ENCODE data around the gene PPM1L. TPM values are rescaled to one million over a fixed set of nuclear protein-coding genes. Genes with fewer than 3 reads are reported as not detected.
"Not testable (repeated sequence)": the region's sequence is repeated elsewhere in the genome, so short reads cannot be mapped to it uniquely, and the experiment has no call there.

Gene PPM1L
- total RNA-seq, 1 donor from 2014 or later = 14.1 TPM

- H3K36me3 ChIP-seq (ENCODE audit: control insufficient read depth in 3 of 3, insufficient read depth in 3 of 3, low read length in 3 of 3) = no peaks in the 10 kb centered on the region
- H3K27me3 ChIP-seq (ENCODE audit: control insufficient read depth in 3 of 3, insufficient read depth in 3 of 3, low read length in 3 of 3) = no peaks in the 10 kb centered on the region
Observed at GRCh38 chr3:161031134-161031533, 275.1 kb downstream of the PPM1L start.

GRCh38 chr3:161034913-161035550 is 279.0 kb downstream of the PPM1L start:
- H3K4me1 ChIP-seq (ENCODE audit: control insufficient read depth in 3 of 3, insufficient read depth in 3 of 3, low read length in 3 of 3); H3K4me3 ChIP-seq (ENCODE audit: low read length in 3 of 3); H3K9me3 ChIP-seq (ENCODE audit: control insufficient read depth in 3 of 3, low read length in 3 of 3); H3K9ac ChIP-seq (ENCODE audit: low read depth in 1 of 3, low read length in 3 of 3); H3K27ac ChIP-seq (ENCODE audit: low read depth, low read length); H3K36me3 ChIP-seq (ENCODE audit: control insufficient read depth in 3 of 3, insufficient read depth in 3 of 3, low read length in 3 of 3); H3K27me3 ChIP-seq (ENCODE audit: control insufficient read depth in 3 of 3, insufficient read depth in 3 of 3, low read length in 3 of 3): not testable (repeated sequence)

More at GRCh38 chr3:161031134-161031533, 275.1 kb downstream of the PPM1L start:
- H3K4me1 ChIP-seq (ENCODE audit: control insufficient read depth in 3 of 3, insufficient read depth in 3 of 3, low read length in 3 of 3) = peaks cover 0 to 4% (median 2%) of the 10 kb centered on the region in 3 donors
- H3K9ac ChIP-seq (ENCODE audit: low read depth in 1 of 3, low read length in 3 of 3) = no peak overlapping the region
- no peaks in the 10 kb centered on the region for H3K9me3 ChIP-seq (ENCODE audit: control insufficient read depth in 3 of 3, low read length in 3 of 3)
- no peak overlapping the region for H3K4me3 ChIP-seq (ENCODE audit: low read length in 3 of 3)
- no peak overlapping the region for H3K27ac ChIP-seq (ENCODE audit: low read depth, low read length)

GRCh38 chr3:161035711-161036110 is 279.7 kb downstream of the PPM1L start:
- no peak overlapping the region for H3K4me3 ChIP-seq (ENCODE audit: low read length in 3 of 3)
- H3K4me1 ChIP-seq (ENCODE audit: control insufficient read depth in 3 of 3, insufficient read depth in 3 of 3, low read length in 3 of 3) = no peaks in the 10 kb centered on the region
- H3K9me3 ChIP-seq (ENCODE audit: control insufficient read depth in 3 of 3, low read length in 3 of 3) = no peaks in the 10 kb centered on the region
- H3K9ac ChIP-seq (ENCODE audit: low read depth in 1 of 3, low read length in 3 of 3) = no peak overlapping the region
- no peaks in the 10 kb centered on the region for H3K27me3 ChIP-seq (ENCODE audit: control insufficient read depth in 3 of 3, insufficient read depth in 3 of 3, low read length in 3 of 3)
- no peaks in the 10 kb centered on the region for H3K36me3 ChIP-seq (ENCODE audit: control insufficient read depth in 3 of 3, insufficient read depth in 3 of 3, low read length in 3 of 3)
- H3K27ac ChIP-seq (ENCODE audit: low read depth, low read length) = no peak overlapping the region

GRCh38 chr3:161038725-161039124 is 282.7 kb downstream of the PPM1L start:
- Histone ChIP-seq H3K27ac (ENCODE audit: low read depth, low read length) (no peak overlapping the region), H3K36me3 (ENCODE audit: control insufficient read depth in 3 of 3, insufficient read depth in 3 of 3, low read length in 3 of 3) (no peaks in the 10 kb centered on the region), H3K9ac (ENCODE audit: low read depth in 1 of 3, low read length in 3 of 3) (no peak overlapping the region), H3K4me3 (ENCODE audit: low read length in 3 of 3) (no peak overlapping the region), H3K27me3 (ENCODE audit: control insufficient read depth in 3 of 3, insufficient read depth in 3 of 3, low read length in 3 of 3) (no peaks in the 10 kb centered on the region), H3K9me3 (ENCODE audit: control insufficient read depth in 3 of 3, low read length in 3 of 3) (no peaks in the 10 kb centered on the region), H3K4me1 (ENCODE audit: control insufficient read depth in 3 of 3, insufficient read depth in 3 of 3, low read length in 3 of 3) (no peaks in the 10 kb centered on the region)

- no peaks in the 10 kb centered on the region for H3K4me1 ChIP-seq (ENCODE audit: control insufficient read depth in 3 of 3, insufficient read depth in 3 of 3, low read length in 3 of 3)
- H3K27me3 ChIP-seq (ENCODE audit: control insufficient read depth in 3 of 3, insufficient read depth in 3 of 3, low read length in 3 of 3) = no peaks in the 10 kb centered on the region
- no peaks in the 10 kb centered on the region for H3K9me3 ChIP-seq (ENCODE audit: control insufficient read depth in 3 of 3, low read length in 3 of 3)
- H3K9ac ChIP-seq (ENCODE audit: low read depth in 1 of 3, low read length in 3 of 3) = no peak overlapping the region
- no peak overlapping the region for H3K27ac ChIP-seq (ENCODE audit: low read depth, low read length)
- H3K4me3 ChIP-seq (ENCODE audit: low read length in 3 of 3) = no peak overlapping the region
- H3K36me3 ChIP-seq (ENCODE audit: control insufficient read depth in 3 of 3, insufficient read depth in 3 of 3, low read length in 3 of 3) = no peaks in the 10 kb centered on the region
Observed at GRCh38 chr3:161042023-161042501, 286.0 kb downstream of the PPM1L start.

- no peaks in the 10 kb centered on the region for H3K36me3 ChIP-seq (ENCODE audit: control insufficient read depth in 3 of 3, insufficient read depth in 3 of 3, low read length in 3 of 3)
- no peaks in the 10 kb centered on the region for H3K9me3 ChIP-seq (ENCODE audit: control insufficient read depth in 3 of 3, low read length in 3 of 3)
- no peaks in the 10 kb centered on the region for H3K27me3 ChIP-seq (ENCODE audit: control insufficient read depth in 3 of 3, insufficient read depth in 3 of 3, low read length in 3 of 3)
- no peak overlapping the region for H3K4me3 ChIP-seq (ENCODE audit: low read length in 3 of 3)
- H3K9ac ChIP-seq (ENCODE audit: low read depth in 1 of 3, low read length in 3 of 3) = no peak overlapping the region
- no peak overlapping the region for H3K27ac ChIP-seq (ENCODE audit: low read depth, low read length)
- H3K4me1 ChIP-seq (ENCODE audit: control insufficient read depth in 3 of 3, insufficient read depth in 3 of 3, low read length in 3 of 3) = no peaks in the 10 kb centered on the region
Observed at GRCh38 chr3:161043336-161044035, 287.5 kb downstream of the PPM1L start.

- Histone ChIP-seq H3K27ac (ENCODE audit: low read depth, low read length) (no peak overlapping the region), H3K36me3 (ENCODE audit: control insufficient read depth in 3 of 3, insufficient read depth in 3 of 3, low read length in 3 of 3) (no peaks in the 10 kb centered on the region), H3K9ac (ENCODE audit: low read depth in 1 of 3, low read length in 3 of 3) (no peak overlapping the region), H3K4me1 (ENCODE audit: control insufficient read depth in 3 of 3, insufficient read depth in 3 of 3, low read length in 3 of 3) (no peaks in the 10 kb centered on the region), H3K27me3 (ENCODE audit: control insufficient read depth in 3 of 3, insufficient read depth in 3 of 3, low read length in 3 of 3) (no peaks in the 10 kb centered on the region), H3K4me3 (ENCODE audit: low read length in 3 of 3) (no peak overlapping the region), H3K9me3 (ENCODE audit: control insufficient read depth in 3 of 3, low read length in 3 of 3) (no peaks in the 10 kb centered on the region)
Observed at GRCh38 chr3:161049683-161050248, 293.7 kb downstream of the PPM1L start.

- H3K27ac ChIP-seq (ENCODE audit: low read depth, low read length) = no peak overlapping the region
- no peaks in the 10 kb centered on the region for H3K36me3 ChIP-seq (ENCODE audit: control insufficient read depth in 3 of 3, insufficient read depth in 3 of 3, low read length in 3 of 3)
- H3K4me1 ChIP-seq (ENCODE audit: control insufficient read depth in 3 of 3, insufficient read depth in 3 of 3, low read length in 3 of 3) = no peaks in the 10 kb centered on the region
- H3K9me3 ChIP-seq (ENCODE audit: control insufficient read depth in 3 of 3, low read length in 3 of 3) = no peaks in the 10 kb centered on the region
- H3K9ac ChIP-seq (ENCODE audit: low read depth in 1 of 3, low read length in 3 of 3) = no peak overlapping the region
- no peak overlapping the region for H3K4me3 ChIP-seq (ENCODE audit: low read length in 3 of 3)
- no peaks in the 10 kb centered on the region for H3K27me3 ChIP-seq (ENCODE audit: control insufficient read depth in 3 of 3, insufficient read depth in 3 of 3, low read length in 3 of 3)
Observed at GRCh38 chr3:161050935-161051334, 294.9 kb downstream of the PPM1L start.

- Histone ChIP-seq H3K9me3 (ENCODE audit: control insufficient read depth in 3 of 3, low read length in 3 of 3) (no peaks in the 10 kb centered on the region), H3K27me3 (ENCODE audit: control insufficient read depth in 3 of 3, insufficient read depth in 3 of 3, low read length in 3 of 3) (no peaks in the 10 kb centered on the region), H3K4me1 (ENCODE audit: control insufficient read depth in 3 of 3, insufficient read depth in 3 of 3, low read length in 3 of 3) (no peaks in the 10 kb centered on the region), H3K27ac (ENCODE audit: low read depth, low read length) (no peak overlapping the region), H3K36me3 (ENCODE audit: control insufficient read depth in 3 of 3, insufficient read depth in 3 of 3, low read length in 3 of 3) (no peaks in the 10 kb centered on the region), H3K9ac (ENCODE audit: low read depth in 1 of 3, low read length in 3 of 3) (no peak overlapping the region), H3K4me3 (ENCODE audit: low read length in 3 of 3) (no peak overlapping the region)
Observed at GRCh38 chr3:161051856-161052255, 295.8 kb downstream of the PPM1L start.
